ENCODE data around the gene TNNI3.

DNA sequence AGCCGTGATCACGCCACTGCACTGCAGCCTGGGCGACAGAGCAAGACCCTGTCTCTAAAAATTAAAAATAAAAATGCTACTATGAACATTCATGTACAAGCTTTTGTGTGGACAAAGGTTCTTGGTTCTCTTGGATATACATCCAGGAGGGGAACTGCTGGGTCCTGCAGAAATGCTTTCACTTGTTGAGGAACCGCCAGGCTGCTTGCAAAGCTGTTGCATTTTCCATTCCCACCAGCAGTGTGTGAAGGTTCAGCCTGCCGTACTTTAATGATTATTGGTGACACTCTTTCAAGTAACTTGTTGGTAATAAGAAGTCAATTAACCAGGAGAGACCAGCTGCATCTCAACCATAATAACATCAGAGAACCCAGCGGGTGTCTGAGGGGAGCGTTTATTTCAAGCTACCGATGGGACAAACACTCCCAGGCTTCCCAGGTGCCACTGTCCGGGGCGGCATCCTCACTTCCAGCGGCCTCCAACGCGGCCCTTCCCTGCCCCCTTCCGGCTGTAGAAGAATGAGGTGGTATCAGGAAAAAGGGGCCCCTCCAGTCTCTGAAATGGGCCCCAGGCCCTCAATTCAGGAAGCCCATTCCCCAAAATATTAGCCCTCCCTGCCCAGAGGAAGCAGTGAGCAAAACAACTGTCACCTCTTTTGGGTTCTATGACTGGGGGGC lies 24.9 kb downstream of the TNNI3 start:
- TF ChIP-seq, protein P1, sequence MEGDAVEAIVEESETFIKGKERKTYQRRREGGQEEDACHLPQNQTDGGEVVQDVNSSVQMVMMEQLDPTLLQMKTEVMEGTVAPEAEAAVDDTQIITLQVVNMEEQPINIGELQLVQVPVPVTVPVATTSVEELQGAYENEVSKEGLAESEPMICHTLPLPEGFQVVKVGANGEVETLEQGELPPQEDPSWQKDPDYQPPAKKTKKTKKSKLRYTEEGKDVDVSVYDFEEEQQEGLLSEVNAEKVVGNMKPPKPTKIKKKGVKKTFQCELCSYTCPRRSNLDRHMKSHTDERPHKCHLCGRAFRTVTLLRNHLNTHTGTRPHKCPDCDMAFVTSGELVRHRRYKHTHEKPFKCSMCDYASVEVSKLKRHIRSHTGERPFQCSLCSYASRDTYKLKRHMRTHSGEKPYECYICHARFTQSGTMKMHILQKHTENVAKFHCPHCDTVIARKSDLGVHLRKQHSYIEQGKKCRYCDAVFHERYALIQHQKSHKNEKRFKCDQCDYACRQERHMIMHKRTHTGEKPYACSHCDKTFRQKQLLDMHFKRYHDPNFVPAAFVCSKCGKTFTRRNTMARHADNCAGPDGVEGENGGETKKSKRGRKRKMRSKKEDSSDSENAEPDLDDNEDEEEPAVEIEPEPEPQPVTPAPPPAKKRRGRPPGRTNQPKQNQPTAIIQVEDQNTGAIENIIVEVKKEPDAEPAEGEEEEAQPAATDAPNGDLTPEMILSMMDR (IDR thresholded peaks at IDR 0.05), result no peak
- TF ChIP-seq POLR2A (IDR thresholded peaks at IDR 0.05), result no peak
